H9 (cell line): ENCODE results near the gene PPM1G. TPM values are rescaled to one million over a fixed set of nuclear protein-coding genes. Genes with fewer than 3 reads are reported as not detected.
A peak's percentile ranks its signal among the peaks of the same experiment; 100 is the strongest.

Source experiments
- DNase-seq: peaks from one replicate; pipeline ENCODE4 v3.0.0-alpha.2; 2017
- H2AFZ ChIP-seq: one replicate; pipeline ENCODE4 v1.6.1; 2013; ENCODE audit warnings: mild to moderate bottlenecking, low read length, control low read depth, moderate library complexity
- H2AK5ac ChIP-seq: 2 replicates; pipeline ENCODE4 v1.6.1; 2013; ENCODE audit warnings: low read length, control low read depth, mixed read lengths; ENCODE audit not compliant: insufficient read length
- H2BK120ac ChIP-seq: one replicate; pipeline ENCODE4 v1.6.1; 2013; ENCODE audit warnings: low read depth, mild to moderate bottlenecking, low read length, control low read depth, inconsistent platforms; ENCODE audit not compliant: poor library complexity, severe bottlenecking
- H2BK12ac ChIP-seq: 2 replicates; pipeline ENCODE4 v1.6.1; 2013; ENCODE audit warnings: low read length, control low read depth, mixed read lengths, low read depth; ENCODE audit not compliant: insufficient read length
- H2BK15ac ChIP-seq: 2 replicates; pipeline ENCODE4 v1.6.1; 2013; ENCODE audit warnings: low read depth, low read length, control low read depth
- H2BK20ac ChIP-seq: one replicate; pipeline ENCODE4 v1.6.1; 2013; ENCODE audit warnings: low read depth, mild to moderate bottlenecking, low read length, control low read depth, inconsistent platforms; ENCODE audit not compliant: poor library complexity, severe bottlenecking
- H2BK5ac ChIP-seq: 2 replicates; pipeline ENCODE4 v1.6.1; 2013; ENCODE audit warnings: low read length, control low read depth, mixed read lengths; ENCODE audit not compliant: insufficient read length
- H3K14ac ChIP-seq: 2 replicates; pipeline ENCODE4 v1.6.1; 2013; ENCODE audit warnings: low read length, control low read depth; ENCODE audit not compliant: insufficient read depth
- H3K18ac ChIP-seq: 2 replicates; pipeline ENCODE4 v1.6.1; 2013; ENCODE audit warnings: low read depth, mild to moderate bottlenecking, mixed read lengths, low read length, control low read depth; ENCODE audit not compliant: insufficient read length
- H3K23ac ChIP-seq: 2 replicates; pipeline ENCODE4 v1.6.1; 2013; ENCODE audit warnings: low read length, control low read depth, mixed read lengths, low read depth; ENCODE audit not compliant: insufficient read length
- H3K23me2 ChIP-seq: 2 replicates; pipeline ENCODE4 v1.6.1; 2013; ENCODE audit warnings: low read depth, mild to moderate bottlenecking, mixed read lengths, low read length, control low read depth; ENCODE audit not compliant: insufficient read length, poor library complexity, severe bottlenecking
- H3K27ac ChIP-seq: 2 replicates; pipeline ENCODE4 v1.5.1; 2013; ENCODE audit warnings: low read length, control low read depth, mixed read lengths, low read depth; ENCODE audit not compliant: insufficient read length
- H3K27me3 ChIP-seq: 2 replicates; pipeline ENCODE4 v1.6.1; 2013; ENCODE audit warnings: low read length, control low read depth, inconsistent platforms; ENCODE audit not compliant: insufficient read depth
- H3K4ac ChIP-seq: 2 replicates; pipeline ENCODE4 v1.6.1; 2013; ENCODE audit warnings: low read depth, mild to moderate bottlenecking, control low read depth, inconsistent platforms, low read length, moderate library complexity
- H3K4me1 ChIP-seq: 2 replicates; pipeline ENCODE4 v1.6.1; 2013; ENCODE audit warnings: low read length, control low read depth, inconsistent platforms; ENCODE audit not compliant: insufficient read depth
- H3K4me2 ChIP-seq: 2 replicates; pipeline ENCODE4 v1.6.1; 2013; ENCODE audit warnings: low read length, control low read depth, mixed read lengths; ENCODE audit not compliant: insufficient read length, insufficient read depth
- H3K56ac ChIP-seq: 2 replicates; pipeline ENCODE4 v1.6.1; 2013; ENCODE audit warnings: low read depth, mild to moderate bottlenecking, mixed read lengths, low read length, control low read depth; ENCODE audit not compliant: insufficient read length
- H3K79me1 ChIP-seq: 2 replicates; pipeline ENCODE4 v1.6.1; 2013; ENCODE audit warnings: low read depth, mild to moderate bottlenecking, moderate library complexity, low read length, control low read depth, inconsistent platforms; ENCODE audit not compliant: insufficient read depth, poor library complexity, severe bottlenecking
- H3K79me2 ChIP-seq: 2 replicates; pipeline ENCODE4 v1.6.1; 2013; ENCODE audit warnings: low read length, control low read depth, inconsistent platforms; ENCODE audit not compliant: insufficient read depth
- H3K9ac ChIP-seq: 2 replicates; pipeline ENCODE4 v1.6.1; 2013; ENCODE audit warnings: low read length, control low read depth, mixed read lengths; ENCODE audit not compliant: insufficient read length; ENCODE audit errors: extremely low read depth
- H3K9me3 ChIP-seq: one replicate; pipeline ENCODE4 v1.6.1; 2013; ENCODE audit warnings: low read depth, low read length, inconsistent platforms; ENCODE audit not compliant: control insufficient read depth
- H3T11ph ChIP-seq: one replicate; pipeline ENCODE4 v1.6.1; 2013; ENCODE audit warnings: mild to moderate bottlenecking, low read length, control low read depth, inconsistent platforms
- H4K20me1 ChIP-seq: one replicate; pipeline ENCODE4 v1.6.1; 2013; ENCODE audit not compliant: control insufficient read depth, insufficient read length, insufficient read depth
- H4K5ac ChIP-seq: 2 replicates; pipeline ENCODE4 v1.6.1; 2013; ENCODE audit warnings: low read depth, mild to moderate bottlenecking, mixed read lengths, low read length, control low read depth; ENCODE audit not compliant: insufficient read length
- H4K8ac ChIP-seq: replicated peaks from 2 replicates; pipeline ENCODE4 v1.6.1; 2013; ENCODE audit warnings: low read length, control low read depth, mixed read lengths, low read depth; ENCODE audit not compliant: insufficient read length
- H4K91ac ChIP-seq: 2 replicates; pipeline ENCODE4 v1.6.1; 2013; ENCODE audit warnings: low read depth, mild to moderate bottlenecking, moderate library complexity, mixed read lengths, low read length, control low read depth; ENCODE audit not compliant: insufficient read length
- H3K27ac Mint-ChIP-seq, 3 experiments: 2 replicates in 2 of 3; 3 replicates in 1 of 3; pipeline ENCODE4 v1.8.0; 2020 to 2021; ENCODE audit warnings: mixed read lengths in 3 of 3, mild to moderate bottlenecking in 1 of 3, moderate library complexity in 1 of 3
- H3K27me3 Mint-ChIP-seq: 2 replicates; pipeline ENCODE4 v1.8.0; 2021; ENCODE audit warnings: low read depth, mild to moderate bottlenecking, moderate library complexity, mixed read lengths
- H3K36me3 Mint-ChIP-seq, 3 experiments: 2 replicates in 2 of 3; 3 replicates in 1 of 3; pipeline ENCODE4 v1.8.0; 2020 to 2021; ENCODE audit warnings: low read depth in 3 of 3, mixed read lengths in 3 of 3; ENCODE audit not compliant: insufficient read depth in 1 of 3
- H3K4me1 Mint-ChIP-seq, 2 experiments: 2 replicates each; pipeline ENCODE4 v1.8.0; 2020; ENCODE audit warnings: mixed read lengths in 2 of 2
- H3K4me3 Mint-ChIP-seq, 2 experiments: 2 replicates in 1 of 2; 3 replicates in 1 of 2; pipeline ENCODE4 v1.8.0; 2020 to 2021; ENCODE audit warnings: mild to moderate bottlenecking in 2 of 2, mixed read lengths in 2 of 2, moderate library complexity in 1 of 2
- H3K9me3 Mint-ChIP-seq, 2 experiments: 2 replicates in 1 of 2; 3 replicates in 1 of 2; pipeline ENCODE4 v1.8.0; 2020; ENCODE audit warnings: mild to moderate bottlenecking in 2 of 2, mixed read lengths in 2 of 2, moderate library complexity in 1 of 2
- WGBS: extraction: QIAGEN DNeasy Blood & Tissue Kit; methylation state at CpG from one replicate; pipeline ENCODE4 v1.1.7; 2013; ENCODE audit warnings: missing lambda C conversion rate, low lambda C conversion rate, mixed read lengths; ENCODE audit not compliant: insufficient read length; ENCODE audit errors: extremely low coverage; 5-methylcytosine and 5-hydroxymethylcytosine counted together
- total RNA-seq: library from RNA; stranded (reverse); gene quantifications from 2 replicates; pipeline ENCODE4 v1.2.1, GENCODE V29; 2021
- TF ChIP-seq, protein P1 (sequence below): fragments of 200-600 bp; sonication (generic); conservative IDR thresholded peaks from 3 replicates; pipeline ENCODE4 v1.8.0; 2021; ENCODE audit warnings: antibody characterized with exemption, mild to moderate bottlenecking

PPM1G gene
- total RNA-seq, 1 experiment from 2014 or later: 146 TPM

DNA sequence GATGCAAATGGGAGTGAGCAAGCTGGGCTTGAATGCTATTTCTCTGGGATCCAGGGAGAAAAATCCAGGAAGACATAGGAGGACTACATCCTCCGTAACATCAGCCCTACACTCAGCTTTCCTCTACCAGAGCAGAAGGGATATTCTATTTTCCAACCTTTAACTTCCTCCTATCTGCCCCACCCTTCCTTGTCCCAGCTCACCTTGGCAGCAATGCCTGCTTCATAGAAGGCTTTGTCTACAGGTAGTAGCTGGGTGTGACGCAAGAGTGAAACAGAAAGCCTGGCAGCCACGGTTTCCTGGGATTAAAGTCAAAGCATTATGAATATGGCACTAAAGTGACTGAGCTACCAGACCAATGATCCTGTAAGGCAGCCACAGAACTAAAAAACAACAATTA is 36.7 kb upstream of the PPM1G start:
- Histone ChIP-seq H3K9me3 (no peaks in the 10 kb centered on the region), H3K9ac (no peak overlapping the region), H3K27ac (no peak overlapping the region), H4K8ac (no peak overlapping the region), H4K5ac (no peak overlapping the region), H2AFZ (no peak overlapping the region), H3K18ac (no peak overlapping the region), H2BK5ac (no peak overlapping the region), H4K20me1 (no peaks in the 10 kb centered on the region), H4K91ac (no peak overlapping the region), H3K23me2 (peaks cover 8% of the 10 kb centered on the region), H3K14ac (no peak overlapping the region), H3K4me2 (no peak overlapping the region), H3K56ac (no peak overlapping the region), H2AK5ac (no peak overlapping the region), H3K23ac (no peak overlapping the region), H2BK120ac (no peak overlapping the region), H3K79me1 (no peaks in the 10 kb centered on the region), H3K4ac (no peak overlapping the region), H3T11ph (no peak overlapping the region), H2BK20ac (no peak overlapping the region), H2BK15ac (no peak overlapping the region), H3K27me3 (no peaks in the 10 kb centered on the region), H3K79me2 (no peaks in the 10 kb centered on the region), H2BK12ac (no peak overlapping the region), H3K4me1 (no peaks in the 10 kb centered on the region)
- Mint-ChIP-seq H3K27me3 (no peaks in the 10 kb centered on the region), H3K9me3 (no peaks in the 10 kb centered on the region), H3K36me3 (peaks cover 19 to 66% (median 48%) of the 10 kb centered on the region in 3 experiments; a peak in 6 of 7 replicates), H3K4me3 (no peak overlapping the region), H3K27ac (peak overlapping the region in 2 of 3 experiments; percentile 21 to 82; a peak in 2 of 7 replicates), H3K4me1 (peaks cover 13 to 15% of the 10 kb centered on the region in 2 experiments)
- TF ChIP-seq, protein P1, sequence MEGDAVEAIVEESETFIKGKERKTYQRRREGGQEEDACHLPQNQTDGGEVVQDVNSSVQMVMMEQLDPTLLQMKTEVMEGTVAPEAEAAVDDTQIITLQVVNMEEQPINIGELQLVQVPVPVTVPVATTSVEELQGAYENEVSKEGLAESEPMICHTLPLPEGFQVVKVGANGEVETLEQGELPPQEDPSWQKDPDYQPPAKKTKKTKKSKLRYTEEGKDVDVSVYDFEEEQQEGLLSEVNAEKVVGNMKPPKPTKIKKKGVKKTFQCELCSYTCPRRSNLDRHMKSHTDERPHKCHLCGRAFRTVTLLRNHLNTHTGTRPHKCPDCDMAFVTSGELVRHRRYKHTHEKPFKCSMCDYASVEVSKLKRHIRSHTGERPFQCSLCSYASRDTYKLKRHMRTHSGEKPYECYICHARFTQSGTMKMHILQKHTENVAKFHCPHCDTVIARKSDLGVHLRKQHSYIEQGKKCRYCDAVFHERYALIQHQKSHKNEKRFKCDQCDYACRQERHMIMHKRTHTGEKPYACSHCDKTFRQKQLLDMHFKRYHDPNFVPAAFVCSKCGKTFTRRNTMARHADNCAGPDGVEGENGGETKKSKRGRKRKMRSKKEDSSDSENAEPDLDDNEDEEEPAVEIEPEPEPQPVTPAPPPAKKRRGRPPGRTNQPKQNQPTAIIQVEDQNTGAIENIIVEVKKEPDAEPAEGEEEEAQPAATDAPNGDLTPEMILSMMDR: no peak
- WGBS: no CpG with 5 or more reads among the region's 3 CpGs
- DNase-seq: no peak
